ENCODE results near the gene APEX1. TPM values are rescaled to one million over a fixed set of nuclear protein-coding genes. Genes with fewer than 3 reads are reported as not detected.
A peak's percentile ranks its signal among the peaks of the same experiment; 100 is the strongest.

The APEX1 gene
- total RNA-seq, 1 experiment from 2014 or later, result 340 TPM

DNA sequence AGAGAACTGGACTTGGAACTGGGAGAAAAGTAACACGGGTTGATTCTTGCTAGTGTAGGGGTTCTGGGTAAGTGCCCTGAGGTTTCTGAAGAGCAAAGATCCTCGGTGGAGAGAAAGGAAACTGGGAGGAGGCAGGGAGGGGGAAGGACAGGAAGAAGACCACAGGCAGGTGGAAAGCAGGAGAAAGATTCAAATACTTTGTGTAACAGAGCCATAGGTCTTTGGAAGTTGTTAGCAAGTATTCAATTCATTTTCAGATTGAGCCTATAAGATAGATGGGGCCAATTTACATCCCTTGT is 15.5 kb downstream of the APEX1 start:
- no peak overlapping the region for H4K8ac ChIP-seq (replicated peaks; ENCODE audit: insufficient read length, low read depth, low read length)
- DNase-seq, result no peak
- peak overlapping the region; percentile 64; the same call in 1 of the 2 replicates for H3K14ac ChIP-seq (ENCODE audit: insufficient read depth, low read length)
- H3K4me2 ChIP-seq (ENCODE audit: insufficient read depth, insufficient read length, low read length), result peak overlapping the region; percentile 96
- H3K4me1 Mint-ChIP-seq, result peaks cover 20 to 21% of the 10 kb centered on the region in 2 experiments
- TF ChIP-seq, protein P1, sequence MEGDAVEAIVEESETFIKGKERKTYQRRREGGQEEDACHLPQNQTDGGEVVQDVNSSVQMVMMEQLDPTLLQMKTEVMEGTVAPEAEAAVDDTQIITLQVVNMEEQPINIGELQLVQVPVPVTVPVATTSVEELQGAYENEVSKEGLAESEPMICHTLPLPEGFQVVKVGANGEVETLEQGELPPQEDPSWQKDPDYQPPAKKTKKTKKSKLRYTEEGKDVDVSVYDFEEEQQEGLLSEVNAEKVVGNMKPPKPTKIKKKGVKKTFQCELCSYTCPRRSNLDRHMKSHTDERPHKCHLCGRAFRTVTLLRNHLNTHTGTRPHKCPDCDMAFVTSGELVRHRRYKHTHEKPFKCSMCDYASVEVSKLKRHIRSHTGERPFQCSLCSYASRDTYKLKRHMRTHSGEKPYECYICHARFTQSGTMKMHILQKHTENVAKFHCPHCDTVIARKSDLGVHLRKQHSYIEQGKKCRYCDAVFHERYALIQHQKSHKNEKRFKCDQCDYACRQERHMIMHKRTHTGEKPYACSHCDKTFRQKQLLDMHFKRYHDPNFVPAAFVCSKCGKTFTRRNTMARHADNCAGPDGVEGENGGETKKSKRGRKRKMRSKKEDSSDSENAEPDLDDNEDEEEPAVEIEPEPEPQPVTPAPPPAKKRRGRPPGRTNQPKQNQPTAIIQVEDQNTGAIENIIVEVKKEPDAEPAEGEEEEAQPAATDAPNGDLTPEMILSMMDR (conservative IDR thresholded peaks at IDR 0.05), result no peak
- H2BK120ac ChIP-seq (ENCODE audit: low read depth, low read length, poor library complexity, severe bottlenecking), result peak overlapping the region; percentile 16
- peaks cover 2% of the 10 kb centered on the region for H4K20me1 ChIP-seq (ENCODE audit: control insufficient read depth, insufficient read depth, insufficient read length)
- no CpG with 5 or more reads among the region's 2 CpGs for WGBS (ENCODE audit: extremely low coverage, insufficient read length, low lambda C conversion rate)
- H2BK20ac ChIP-seq (ENCODE audit: low read depth, low read length, poor library complexity, severe bottlenecking), result no peak overlapping the region
- H3K9me3 ChIP-seq (ENCODE audit: control insufficient read depth, low read depth, low read length), result no peaks in the 10 kb centered on the region
- H3K27me3 Mint-ChIP-seq (ENCODE audit: low read depth), result no peaks in the 10 kb centered on the region
- H3K4ac ChIP-seq (ENCODE audit: low read depth, low read length), result no peak overlapping the region
- no peak overlapping the region for H3T11ph ChIP-seq (ENCODE audit: low read length)
- H2BK12ac ChIP-seq (ENCODE audit: insufficient read length, low read depth, low read length), result no peak overlapping the region
- H2AFZ ChIP-seq (ENCODE audit: low read length), result no peak overlapping the region
- H3K79me2 ChIP-seq (ENCODE audit: insufficient read depth, low read length), result peaks cover 11% of the 10 kb centered on the region; the same call in 1 of the 2 replicates
- H3K23ac ChIP-seq (ENCODE audit: insufficient read length, low read depth, low read length), result no peak overlapping the region
- H3K27ac Mint-ChIP-seq, result peak overlapping the region; percentile 0 to 42 (median 24); a peak in 4 of 7 replicates
- H3K4me1 ChIP-seq (ENCODE audit: insufficient read depth, low read length), result no peaks in the 10 kb centered on the region
- no peaks in the 10 kb centered on the region for H3K9me3 Mint-ChIP-seq
- no peak overlapping the region for H2BK15ac ChIP-seq (ENCODE audit: low read depth, low read length)
- peaks cover 15% of the 10 kb centered on the region for H3K23me2 ChIP-seq (ENCODE audit: insufficient read length, low read depth, low read length, poor library complexity, severe bottlenecking)
- H3K79me1 ChIP-seq (ENCODE audit: insufficient read depth, low read depth, low read length, poor library complexity, severe bottlenecking), result peaks cover 9% of the 10 kb centered on the region
- peaks cover 33 to 51% (median 42%) of the 10 kb centered on the region in 3 experiments; a peak in 6 of 7 replicates for H3K36me3 Mint-ChIP-seq (ENCODE audit: insufficient read depth in 1 of 3, low read depth in 3 of 3)
- no peak overlapping the region for H4K5ac ChIP-seq (ENCODE audit: insufficient read length, low read depth, low read length)
- H3K27ac ChIP-seq (ENCODE audit: insufficient read length, low read depth, low read length), result no peak overlapping the region
- H2BK5ac ChIP-seq (ENCODE audit: insufficient read length, low read length), result no peak overlapping the region
- H2AK5ac ChIP-seq (ENCODE audit: insufficient read length, low read length), result no peak overlapping the region
- H3K27me3 ChIP-seq (ENCODE audit: insufficient read depth, low read length), result no peaks in the 10 kb centered on the region; the same call in 1 of the 2 replicates
- H3K9ac ChIP-seq (ENCODE audit: extremely low read depth, insufficient read length, low read length), result peak overlapping the region; percentile 87
- H4K91ac ChIP-seq (ENCODE audit: insufficient read length, low read depth, low read length), result no peak overlapping the region
- no peak overlapping the region for H3K56ac ChIP-seq (ENCODE audit: insufficient read length, low read depth, low read length)
- peak overlapping the region; percentile 97 for H3K4me3 Mint-ChIP-seq
- no peak overlapping the region for H3K18ac ChIP-seq (ENCODE audit: insufficient read length, low read depth, low read length)

All from H9 (cell line).